EH (cell line): ENCODE data around the gene CDHR1.

Source experiments
- DNase-seq: peaks from one replicate; pipeline ENCODE4 v3.0.0-alpha.2; 2015; ENCODE audit warnings: low read depth

CDHR1 gene

DNA sequence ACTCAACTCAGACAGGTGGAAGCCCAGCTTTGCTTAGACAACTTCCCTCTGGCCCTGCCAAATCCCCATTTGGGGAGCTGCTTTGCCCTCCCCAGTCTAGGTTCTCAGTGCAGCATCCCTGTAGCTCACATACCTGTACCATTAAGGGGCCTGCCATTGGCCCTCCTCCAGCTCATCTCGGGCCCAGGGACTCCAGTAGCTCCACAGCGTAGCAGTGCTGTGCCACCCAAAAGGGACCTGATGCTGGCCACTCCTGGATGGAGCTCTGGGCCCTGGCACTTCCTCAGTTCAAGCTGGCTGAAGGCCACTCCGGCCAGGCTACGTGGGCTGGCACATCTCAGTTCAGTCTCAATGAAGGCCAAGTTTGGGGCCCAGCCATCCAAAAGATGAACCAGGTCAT is 39.6 kb downstream of the CDHR1 start:
- no peak for DNase-seq

DNA sequence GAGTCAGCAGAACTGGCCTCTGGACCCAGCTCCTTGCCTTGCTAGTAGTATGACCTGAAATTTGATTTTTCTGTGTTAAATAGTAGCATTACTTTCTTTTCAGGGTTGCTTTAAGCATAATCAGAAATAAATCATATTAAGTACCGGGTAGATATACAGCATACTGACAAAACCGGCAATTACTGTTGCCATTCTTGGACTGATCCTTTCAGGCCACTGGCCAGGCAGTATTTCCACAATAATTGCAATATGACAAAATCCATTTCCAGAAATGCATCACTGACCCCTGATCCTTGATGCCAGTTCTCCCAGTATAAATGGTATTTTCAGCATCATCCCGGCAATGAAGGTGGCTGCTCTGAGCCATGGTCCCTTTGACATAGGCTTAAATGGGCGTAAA is 40.1 kb downstream of the CDHR1 start:
- DNase-seq: no peak

DNA sequence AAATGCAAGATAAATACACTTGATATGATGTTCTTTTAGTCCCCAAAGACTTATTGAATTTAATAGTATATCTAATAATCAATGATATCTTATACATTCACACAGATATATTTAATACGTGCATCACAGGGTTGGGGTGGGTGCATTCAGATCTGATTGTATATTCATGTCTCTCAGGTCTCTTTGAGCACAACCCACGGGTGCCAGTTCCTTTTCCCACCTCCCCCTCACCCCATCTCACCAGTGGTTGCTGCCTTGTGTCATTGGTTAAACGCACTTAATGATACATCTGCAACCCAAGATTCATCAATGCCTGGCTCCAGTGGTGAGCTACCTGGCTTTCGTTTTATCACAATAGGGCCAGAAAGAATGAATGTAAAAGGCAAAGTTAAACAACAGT is 40.8 kb downstream of the CDHR1 start:
- DNase-seq: no peak

DNA sequence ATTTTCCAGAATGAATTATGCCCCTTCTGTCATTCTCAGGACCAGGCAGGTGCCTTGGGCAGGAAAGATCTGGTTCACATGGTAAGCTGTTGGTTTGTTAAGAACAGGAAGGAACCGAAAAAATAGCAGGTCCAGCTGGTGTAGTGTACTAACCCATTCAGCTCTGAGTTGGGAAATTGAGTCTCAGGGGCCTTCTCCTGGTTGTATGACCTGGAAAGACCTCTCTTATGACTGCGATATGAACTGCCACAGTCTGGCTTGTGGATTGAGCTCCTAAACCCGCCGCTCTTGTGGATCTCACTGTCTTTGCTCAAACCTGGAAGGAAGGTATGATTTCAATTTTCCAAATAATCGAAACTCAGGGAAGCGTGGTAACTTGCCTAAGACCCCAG is 42.5 kb downstream of the CDHR1 start:
- DNase-seq: no peak

DNA sequence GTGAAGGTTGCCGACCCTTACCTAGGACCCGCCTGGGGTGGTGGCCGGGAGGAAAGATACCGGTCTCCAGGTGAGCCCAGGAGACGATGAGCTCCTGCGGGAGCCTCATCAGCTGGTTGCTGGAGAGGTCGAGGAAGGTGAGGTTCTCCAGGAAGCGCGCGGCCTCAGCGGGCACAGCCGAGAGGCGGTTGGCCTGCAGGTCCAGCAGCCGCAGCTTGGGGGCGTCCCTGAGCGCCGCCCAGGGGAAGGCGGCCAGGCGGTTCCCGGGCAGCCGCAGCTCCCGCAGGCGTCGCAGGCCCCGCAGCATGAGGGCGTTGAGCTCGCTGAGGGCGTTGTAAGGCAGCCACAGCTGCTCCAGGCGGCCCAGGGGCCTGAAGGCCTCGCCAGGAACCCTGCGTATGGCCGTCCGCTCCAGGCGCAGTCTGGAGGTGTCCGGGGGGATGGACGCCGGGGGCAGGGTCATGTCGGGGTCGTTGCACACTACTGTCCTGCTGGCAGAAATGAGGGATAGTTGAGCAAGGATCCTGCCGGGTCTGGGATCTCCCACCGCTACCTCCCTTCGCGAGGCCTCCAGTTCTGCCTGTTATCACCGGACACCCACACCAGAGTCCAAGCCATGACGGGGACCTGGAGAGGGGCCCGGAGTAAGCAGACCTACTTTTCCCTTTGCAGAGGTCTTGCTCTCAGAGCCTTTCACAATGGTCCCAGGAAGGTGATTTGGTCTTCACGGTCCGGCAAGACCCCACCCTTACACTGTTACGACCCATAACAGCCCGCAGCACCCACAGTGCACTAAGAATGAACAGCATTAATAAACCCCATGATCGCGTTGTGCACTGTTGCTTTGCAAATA is 43.1 kb downstream of the CDHR1 start:
- DNase-seq: no peak

DNA sequence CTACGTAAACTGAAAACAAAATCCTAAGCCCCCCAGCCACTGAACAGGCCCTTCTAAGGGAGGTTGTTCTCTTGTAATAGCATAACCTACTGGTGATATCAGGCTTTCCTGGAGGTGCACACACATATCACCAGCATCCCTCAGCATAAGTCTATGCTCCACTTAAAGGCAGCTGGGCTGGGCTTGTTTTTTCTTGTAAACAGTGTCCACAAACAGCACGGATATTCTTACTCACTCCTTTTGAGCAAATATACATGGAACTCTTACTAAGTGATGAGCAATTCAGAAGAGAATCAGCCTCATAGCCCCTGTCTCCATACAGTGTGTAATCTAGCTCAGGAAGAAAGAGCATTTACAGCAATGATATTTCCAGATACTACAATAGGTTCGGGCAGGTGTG is 44.6 kb downstream of the CDHR1 start:
- DNase-seq: no peak

DNA sequence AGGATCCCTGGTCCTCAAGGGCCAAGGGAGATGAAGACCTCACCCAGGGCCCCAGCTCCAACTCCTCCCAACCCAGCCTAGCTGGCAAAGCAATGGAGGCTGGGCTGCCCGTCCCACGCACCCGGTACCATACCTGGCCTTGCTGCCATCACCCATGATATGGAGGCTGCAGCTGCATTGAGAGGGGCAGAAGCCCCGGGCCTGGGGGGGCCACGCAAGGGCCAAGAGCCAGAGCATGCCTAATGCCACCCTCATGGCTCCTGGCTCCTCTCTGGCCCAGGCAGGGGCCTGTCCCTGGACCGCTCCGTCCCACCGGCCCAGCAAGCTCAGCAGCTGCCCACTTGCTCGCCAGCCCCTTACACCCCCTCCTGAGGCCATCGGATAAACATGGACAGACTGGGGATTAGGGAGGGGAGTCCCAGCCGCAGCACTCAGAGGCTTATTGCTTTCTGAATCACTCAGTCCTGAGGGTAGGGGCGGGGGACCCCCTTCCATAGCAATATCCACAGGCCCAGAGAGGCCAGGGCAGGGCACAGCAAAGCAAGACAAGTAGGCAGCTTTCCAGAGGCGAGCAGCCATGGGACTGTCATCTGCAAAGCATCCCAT is 47.0 kb downstream of the CDHR1 start, which contains the start of gene LRIT1:
Gene LRIT1 (minus strand): TSS at position 362 of the 606 bp plus-strand sequence. CDS start 107 bp downstream, at position 255.
- no peak for DNase-seq

DNA sequence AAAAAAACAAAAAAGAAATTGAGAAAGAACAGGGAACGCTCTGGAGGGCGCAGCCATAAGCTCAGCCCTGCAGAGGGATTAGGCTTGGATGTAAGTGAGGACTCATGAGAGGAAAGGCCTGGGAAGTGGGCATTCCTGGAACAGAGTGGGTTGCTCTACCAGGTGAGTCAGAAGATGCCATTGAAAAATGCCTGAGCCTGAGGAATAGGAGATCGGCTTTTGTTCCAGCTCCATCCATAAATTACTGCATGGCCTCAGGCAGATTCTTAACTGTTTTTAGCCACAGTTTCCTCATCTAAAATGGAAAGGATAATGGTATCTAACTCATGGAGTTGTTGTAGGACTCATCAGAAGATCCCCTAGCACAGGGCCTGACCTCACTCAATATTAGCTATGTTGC is 49.4 kb downstream of the CDHR1 start:
- DNase-seq: no peak

DNA sequence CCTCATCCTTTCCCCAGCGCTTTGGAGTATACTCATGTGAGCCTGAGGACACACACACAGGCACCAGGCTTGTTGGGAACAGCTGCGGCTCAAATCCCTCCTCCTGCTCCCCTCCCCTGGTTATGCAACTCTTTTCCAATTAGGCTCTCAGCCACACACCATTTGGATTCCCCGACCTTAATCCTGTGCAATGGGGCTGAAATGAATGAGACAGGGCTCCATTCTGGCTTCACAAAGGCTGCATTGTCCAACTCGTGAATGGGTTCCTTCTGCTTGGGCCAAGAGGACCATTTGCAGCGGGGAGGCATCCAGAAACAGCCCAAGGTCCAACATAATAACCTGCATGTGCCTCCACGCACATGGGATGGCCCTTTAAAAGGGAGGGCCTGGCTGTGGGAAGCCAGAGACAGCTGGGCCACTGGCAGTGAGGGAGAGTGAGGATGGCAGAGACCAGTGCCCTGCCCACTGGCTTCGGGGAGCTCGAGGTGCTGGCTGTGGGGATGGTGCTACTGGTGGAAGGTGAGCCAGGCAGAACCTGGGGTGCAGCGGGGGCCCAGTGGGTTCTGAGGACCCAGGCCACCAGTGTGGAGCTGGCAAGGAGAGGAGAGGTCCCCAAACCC is 50.4 kb downstream of the CDHR1 start, which contains the start of gene RGR:
Gene RGR (plus strand): TSS at position 403 of the 620 bp plus-strand sequence. CDS start 38 bp downstream, at position 441.
- no peak for DNase-seq

DNA sequence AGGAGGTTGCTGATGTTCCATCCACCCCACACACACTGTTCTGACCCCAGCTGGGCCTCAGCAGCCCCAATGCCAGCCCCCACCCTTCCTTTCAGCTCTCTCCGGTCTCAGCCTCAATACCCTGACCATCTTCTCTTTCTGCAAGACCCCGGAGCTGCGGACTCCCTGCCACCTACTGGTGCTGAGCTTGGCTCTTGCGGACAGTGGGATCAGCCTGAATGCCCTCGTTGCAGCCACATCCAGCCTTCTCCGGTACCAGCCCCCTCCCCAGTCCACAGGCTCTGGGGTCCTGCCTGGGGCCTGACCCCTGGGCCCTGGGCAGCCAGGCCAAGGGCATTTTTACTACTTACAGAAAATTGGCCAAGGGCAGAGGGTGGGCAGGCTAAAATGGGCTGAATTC is 53.2 kb downstream of the CDHR1 start:
- no peak for DNase-seq

DNA sequence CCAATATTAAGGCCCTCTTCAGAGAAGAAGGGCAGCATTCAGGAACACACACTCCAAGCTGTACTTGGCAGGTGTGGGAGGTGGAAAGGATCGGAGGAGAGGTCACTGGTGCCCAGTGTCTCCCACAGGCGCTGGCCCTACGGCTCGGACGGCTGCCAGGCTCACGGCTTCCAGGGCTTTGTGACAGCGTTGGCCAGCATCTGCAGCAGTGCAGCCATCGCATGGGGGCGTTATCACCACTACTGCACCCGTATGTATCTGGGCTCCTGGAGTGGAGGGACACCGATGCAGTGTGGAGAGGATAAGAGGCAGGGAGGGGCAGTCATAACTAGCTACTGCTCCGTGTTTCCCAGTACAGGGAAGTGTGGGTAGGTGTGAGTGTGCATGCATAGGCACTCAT is 54.5 kb downstream of the CDHR1 start:
- DNase-seq: no peak

DNA sequence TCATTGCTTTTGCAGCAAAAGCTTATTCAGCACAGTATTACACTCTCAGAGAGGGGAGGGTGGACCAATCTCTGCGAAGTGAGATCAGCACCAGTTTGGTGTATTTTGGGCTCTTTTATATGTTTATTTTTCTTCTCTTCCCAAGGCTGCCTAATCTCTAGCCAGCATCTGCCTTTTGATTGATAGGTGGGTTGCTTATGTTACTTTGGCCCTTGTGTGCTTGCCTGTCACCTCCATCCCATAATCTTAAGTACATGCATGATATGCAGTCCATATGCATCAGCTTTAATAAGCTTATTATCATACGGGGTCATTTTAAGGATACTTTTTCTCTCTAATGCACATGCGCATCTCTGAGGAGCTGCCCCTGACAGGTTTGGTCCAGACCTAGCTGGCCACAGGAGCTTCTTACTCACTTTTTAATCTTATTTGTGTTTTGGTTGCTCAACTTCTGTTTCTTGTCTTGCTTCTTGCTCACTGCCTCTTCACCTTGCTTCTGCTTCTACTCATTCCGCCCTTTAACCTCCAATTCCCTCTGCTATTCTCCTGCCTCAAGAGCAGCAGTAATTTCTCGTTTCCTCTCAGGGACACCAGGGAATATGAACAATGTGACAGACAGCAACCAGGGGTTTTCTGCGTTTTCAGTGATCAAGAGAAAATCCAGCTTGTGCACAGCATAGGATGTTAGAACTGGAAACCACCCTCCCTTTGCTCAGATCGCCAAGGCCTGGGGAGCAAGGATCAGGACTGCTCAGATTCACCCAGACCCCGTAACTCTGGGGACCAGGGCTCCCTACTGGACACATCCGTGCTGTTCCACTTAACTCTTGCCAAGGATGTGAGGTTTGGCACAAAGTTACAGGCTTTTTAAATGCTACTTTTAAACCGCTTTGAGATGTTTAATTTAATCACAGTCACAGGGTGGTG is 60.5 kb downstream of the CDHR1 start:
- no peak for DNase-seq

DNA sequence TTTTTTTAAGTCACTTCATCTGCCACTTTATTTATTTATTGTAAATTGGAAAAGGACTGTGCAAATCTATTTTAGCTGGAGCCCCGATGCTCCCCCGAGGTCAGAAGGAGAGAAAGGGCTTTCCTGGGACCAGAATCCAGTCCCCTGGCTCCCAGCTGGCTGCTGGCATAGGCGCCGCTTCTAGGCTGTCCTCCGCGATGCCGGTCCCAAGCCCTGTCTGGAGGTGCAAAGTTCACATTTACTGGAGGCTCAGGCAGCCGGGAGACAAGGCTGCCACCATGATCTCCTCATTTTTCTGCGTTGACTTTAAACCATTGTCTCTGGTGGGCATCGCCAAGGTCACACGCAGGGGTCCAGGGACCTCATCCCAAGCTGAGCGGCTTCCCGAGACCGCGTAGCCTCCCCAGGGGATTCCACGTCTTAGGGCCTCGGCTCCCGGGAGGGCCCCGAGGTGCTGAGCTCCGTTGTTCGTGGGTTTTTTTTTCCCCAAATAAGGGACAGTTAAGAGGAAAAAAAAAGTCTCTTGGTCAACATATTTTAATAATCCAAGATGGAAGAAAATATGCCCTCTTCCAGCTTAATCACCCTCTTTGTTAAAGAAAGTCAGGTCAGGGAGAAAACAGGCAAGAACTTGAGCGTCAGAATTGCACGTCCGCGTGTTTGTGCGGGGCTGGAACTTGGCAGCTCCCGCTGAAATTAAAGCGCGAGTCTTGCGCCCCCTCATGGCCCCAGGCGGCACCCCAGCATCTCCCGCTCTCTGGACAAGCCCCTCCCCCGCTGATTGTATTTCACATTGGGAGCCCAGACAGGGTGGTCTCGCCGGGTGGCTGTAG is 62.4 kb downstream of the CDHR1 start:
- peak; percentile 41 for DNase-seq

DNA sequence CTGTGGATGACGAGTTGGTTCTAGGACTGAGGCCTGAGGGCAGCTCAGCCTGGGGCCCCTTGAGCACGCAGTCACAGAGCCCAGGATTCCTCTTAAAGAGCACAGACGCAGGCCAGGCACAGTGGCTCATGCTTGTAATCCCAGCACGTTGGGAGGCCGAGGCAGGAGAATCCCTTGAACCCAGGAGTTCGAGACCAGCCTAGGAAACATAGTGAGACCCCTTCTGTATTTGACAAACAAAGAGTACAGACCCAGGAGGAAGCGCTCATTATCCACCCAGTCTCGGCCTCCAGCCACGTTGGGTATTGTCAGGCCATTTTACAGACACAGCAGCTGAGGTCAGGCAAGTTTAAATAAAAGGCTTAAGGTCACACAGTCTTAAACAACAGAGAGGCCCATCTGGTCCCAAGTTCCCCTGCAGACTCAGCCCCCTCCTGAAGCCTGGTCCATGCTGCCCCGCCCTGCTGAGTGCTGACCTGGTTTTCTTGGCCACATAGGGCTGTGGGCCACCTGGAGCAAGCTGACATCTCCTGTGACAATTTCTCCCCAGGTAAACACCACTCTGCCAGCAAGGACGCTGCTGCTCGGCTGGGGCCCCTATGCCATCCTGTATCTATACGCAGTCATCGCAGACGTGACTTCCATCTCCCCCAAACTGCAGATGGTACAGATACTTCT is 63.1 kb downstream of the CDHR1 start:
- no peak for DNase-seq

DNA sequence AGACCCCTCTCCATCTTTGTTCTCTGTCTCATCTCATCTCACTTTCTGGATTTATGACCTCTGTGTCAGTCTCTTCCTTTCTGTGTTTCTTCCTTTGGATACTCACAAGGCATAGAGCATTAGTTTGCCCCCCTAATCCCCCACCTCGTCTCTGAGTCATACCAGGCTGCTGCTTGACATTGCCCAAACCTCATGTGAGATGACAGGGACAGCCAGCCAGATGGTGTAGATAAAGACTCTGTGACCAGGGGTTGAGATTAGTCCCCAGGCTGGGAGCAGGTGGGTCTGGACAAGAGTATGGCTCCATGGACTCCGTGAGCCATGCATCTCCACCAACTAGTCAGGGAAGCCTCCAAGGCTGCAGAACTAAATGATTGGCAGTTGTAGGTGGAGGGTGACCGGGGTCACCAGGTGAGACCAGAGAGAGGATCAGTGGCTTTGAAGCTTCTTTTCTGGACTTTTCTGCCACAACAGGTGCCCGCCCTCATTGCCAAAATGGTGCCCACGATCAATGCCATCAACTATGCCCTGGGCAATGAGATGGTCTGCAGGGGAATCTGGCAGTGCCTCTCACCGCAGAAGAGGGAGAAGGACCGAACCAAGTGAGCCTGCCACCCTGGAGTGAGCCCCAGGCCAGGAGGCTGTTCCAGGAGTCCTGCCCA is 63.8 kb downstream of the CDHR1 start:
- no peak for DNase-seq

DNA sequence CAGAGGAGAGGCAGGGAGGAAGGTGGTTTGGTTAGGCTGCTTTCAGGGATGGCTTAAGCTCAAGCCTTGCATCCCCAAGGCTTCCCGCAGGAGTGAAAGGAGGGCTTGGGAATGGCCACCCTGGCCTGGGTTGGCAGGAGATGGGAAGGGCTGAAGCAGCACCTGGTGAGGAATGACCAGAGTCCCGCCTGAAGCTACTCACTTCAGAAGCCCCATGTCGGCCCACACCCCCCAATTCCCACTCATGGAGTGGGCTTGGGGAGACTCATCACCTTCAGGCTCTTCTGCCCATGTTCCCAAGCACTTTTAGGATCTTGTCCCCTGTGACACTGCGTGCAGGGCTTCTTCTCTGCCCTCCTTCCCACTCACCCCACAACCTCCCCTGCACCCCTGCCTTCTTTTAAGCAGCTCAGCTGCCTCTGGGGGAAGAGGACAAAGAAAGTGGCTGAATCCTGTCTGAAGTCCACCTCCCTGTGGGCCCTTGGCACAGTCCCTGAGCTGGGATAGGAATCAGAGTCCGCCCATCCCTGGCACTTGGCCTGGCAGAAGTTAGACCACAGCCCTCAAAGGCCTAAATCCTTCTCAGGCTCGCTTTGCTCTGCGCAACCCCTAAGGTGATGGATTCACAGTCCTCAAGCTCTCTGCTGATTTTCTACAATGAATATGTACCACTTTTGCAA is 67.0 kb downstream of the CDHR1 start:
- no peak for DNase-seq

DNA sequence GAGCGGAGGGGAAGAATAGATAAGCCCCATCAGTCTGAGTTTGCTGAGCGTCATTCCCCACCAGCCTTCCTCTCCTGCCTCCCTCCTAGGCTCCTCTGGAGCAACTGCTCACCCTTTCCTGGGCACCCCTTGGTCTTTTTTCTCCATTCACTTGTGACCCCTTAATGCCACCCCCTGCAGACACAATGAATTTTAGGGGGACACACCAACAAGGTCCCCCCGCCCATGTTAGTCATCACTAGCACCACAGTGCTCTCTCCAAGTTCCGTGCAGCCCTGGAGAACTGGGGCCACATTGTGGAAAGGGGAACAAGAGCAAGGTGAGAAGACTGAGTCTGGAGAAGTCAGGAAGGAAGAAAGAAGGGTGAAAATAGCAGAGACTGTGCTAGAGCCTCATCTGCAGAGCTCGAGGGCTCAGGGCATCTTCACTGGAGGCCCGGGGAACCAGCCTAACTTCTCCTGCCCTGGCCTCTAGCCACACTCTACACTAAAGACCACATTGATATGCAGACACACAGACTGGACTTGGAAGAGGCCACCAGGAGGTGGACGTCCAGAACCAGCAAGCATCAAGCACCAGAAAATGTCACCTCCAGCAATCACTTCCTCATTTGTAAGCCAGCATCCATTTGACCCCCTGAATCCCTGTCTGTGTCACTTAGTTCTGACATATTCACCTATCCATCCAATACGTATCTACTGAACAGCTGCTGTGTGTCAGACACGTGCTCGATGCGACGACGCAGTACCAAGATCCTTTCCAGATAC is 68.0 kb downstream of the CDHR1 start:
- DNase-seq: no peak

DNA sequence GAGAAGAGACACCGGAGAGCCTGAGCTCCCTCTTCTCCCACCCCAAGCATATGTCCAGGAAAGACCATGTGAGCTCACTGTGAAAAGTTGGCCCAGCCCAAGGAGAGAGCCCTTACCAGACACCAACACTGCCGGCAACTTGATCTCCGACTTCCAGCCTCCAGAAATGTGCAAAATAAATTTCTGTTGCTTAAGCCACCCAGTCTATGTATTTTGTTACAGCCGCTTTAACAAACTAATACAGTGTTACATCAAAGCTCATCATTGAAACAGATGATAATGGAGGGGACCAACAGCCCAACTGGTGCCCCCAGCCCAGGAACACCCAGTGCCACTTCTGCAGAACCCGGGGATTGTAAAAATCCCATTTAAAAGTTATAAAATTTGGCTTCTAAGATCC is 69.4 kb downstream of the CDHR1 start:
- DNase-seq: no peak
